NCI-H510A treated with DMSO at 0.1 percent for 48 hours (cell line): Measurements from ENCODE around the gene SERPINA5.

Experiments used
- DNase-seq: peaks from one replicate; lab custom pipeline; 2025; lab: John Stamatoyannopoulos, UW

The SERPINA5 gene

GRCh38 chr14:94550041-94550440, 31.2 kb upstream of the SERPINA5 start:
- DNase-seq: no peak

GRCh38 chr14:94555991-94556390, 25.2 kb upstream of the SERPINA5 start:
- DNase-seq: no peak

GRCh38 chr14:94557327-94557726, 23.9 kb upstream of the SERPINA5 start:
- no peak for DNase-seq

GRCh38 chr14:94558842-94559241, 22.4 kb upstream of the SERPINA5 start:
- no peak for DNase-seq

GRCh38 chr14:94559638-94560290, 21.5 kb upstream of the SERPINA5 start:
- no peak for DNase-seq

DNA sequence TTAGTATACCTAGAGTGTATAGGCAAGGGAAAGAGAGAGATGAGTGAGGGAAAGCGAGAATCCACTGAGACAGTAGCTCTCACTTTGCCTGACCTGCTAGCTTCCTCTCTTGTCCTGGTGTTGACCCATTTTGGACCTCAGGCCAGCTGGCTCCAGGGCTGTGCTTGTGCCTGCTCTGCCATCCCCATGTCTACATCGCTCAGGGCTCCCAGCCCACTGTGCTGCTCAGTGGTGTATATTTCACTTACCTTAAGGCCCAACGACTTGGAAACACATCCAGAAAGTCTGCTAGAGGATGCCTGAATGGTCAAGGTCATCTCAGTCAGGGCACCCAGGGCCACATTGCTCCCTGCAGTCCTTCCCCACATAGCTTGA, 20.9 kb upstream of the SERPINA5 start:
- DNase-seq: no peak

DNA sequence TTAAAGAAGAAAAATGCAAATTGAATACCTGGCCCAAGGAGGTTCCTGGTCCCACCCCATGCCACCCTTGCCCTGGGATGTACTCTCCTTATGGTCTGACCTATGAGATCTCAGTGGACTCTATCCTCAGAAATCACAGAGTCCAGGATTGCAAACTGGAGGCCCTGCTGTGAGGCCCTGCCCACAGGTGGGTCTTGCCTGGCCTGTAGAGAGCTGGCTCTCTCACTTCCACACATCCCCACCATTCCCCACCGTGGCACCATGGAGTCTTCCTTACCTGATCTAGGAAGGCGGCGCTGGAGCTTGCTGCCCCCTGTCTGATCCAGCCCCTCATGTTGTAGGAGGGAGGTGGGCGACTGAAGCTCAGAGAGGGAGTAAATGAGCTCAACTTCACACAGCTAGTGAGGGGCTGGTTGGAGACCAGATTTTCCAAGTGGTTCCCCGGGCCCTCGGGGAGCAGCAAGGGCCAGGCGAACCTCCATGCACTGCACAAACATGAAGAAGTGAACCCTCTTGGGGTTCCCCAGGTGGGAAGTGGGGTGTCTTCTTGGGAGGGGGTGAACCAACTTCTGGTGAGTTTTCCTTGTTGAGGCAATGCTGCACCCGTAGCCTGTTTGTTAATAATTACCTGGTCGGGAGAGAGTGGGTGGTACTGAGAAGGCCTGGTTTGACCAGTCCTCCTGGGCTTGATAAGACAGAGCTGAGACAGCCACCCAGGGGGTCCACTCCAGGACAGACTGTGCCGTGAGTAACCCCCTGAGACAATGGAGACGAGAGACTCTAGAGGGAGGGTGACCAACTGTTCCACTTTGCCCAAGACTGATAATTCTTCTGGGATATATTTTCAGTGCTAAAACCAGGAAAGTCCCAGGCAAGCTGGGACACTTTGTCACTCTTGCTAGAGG, 20.2 kb upstream of the SERPINA5 start, which contains the start of gene SERPINA4:
SERPINA4 (plus strand) TSS at position 692 of the 905 bp plus-strand sequence. CDS start 2,041 bp downstream, outside the sequence.
- DNase-seq: no peak

DNA sequence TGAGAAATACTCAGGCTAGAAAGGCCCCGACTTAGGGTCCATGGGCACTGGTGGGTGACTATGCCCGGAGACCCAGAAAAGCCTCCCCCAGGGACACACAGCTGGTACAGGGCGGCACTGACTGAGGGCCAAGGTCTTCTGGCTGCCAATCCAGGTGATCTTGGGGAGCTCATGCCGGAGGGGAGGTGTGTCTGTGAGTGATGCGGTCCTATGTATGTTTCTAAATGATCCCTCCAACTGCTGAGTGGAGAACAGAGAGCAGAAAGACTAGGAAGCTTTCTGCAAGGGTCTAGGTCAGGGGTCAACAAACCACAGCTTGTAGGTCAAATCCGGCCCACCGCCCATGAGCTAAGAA, 19.6 kb upstream of the SERPINA5 start:
- DNase-seq: no peak

DNA sequence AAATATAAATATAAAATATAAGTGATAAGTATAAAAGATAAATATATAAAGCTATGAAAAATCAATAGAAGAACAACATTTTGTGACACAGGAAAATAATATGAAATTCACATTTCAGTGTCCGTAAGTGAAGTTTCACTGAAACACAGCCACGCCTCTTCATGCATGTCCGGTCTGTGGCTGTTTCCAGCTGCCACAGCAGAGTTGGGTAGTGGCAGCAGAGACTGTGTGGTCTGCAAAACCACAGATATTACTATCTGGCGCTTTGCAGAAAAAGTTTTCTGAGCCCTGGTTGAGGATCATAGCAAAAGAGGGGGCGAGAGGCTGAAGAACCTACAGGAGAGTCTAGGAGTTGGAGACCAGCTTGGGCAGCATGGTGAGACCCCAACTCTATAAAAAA, 19.2 kb upstream of the SERPINA5 start:
- DNase-seq: no peak

DNA sequence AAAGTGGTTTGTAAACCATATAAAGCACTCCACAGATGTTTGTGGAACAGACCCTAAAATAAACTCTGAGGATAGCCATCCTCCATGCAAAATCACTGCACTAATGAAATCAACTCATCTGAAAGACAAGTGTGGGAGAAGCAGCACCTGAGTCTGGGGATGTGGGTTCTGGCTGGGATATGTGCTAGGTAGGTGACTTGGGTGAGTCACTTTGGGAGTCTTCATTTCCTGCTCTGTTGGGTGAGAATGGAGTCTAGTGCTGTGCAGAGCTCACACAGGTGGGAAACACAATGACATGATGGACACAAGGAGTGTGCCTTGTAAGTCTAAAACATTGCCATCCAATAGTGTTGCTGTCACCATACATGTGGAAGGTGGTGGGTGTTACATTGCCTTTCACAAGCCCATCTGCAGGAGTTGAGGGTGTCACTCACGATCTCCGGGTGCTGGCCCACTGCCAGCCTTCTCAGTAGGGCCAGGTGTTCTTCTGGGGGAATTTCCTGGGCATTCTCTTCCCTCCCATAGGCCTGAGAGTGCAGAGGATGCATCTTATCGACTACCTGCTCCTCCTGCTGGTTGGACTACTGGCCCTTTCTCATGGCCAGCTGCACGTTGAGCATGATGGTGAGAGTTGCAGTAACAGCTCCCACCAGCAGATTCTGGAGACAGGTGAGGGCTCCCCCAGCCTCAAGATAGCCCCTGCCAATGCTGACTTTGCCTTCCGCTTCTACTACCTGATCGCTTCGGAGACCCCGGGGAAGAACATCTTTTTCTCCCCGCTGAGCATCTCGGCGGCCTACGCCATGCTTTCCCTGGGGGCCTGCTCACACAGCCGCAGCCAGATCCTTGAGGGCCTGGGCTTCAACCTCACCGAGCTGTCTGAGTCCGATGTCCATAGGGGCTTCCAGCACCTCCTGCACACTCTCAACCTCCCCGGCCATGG, 18.0 kb upstream of the SERPINA5 start:
- DNase-seq: no peak

DNA sequence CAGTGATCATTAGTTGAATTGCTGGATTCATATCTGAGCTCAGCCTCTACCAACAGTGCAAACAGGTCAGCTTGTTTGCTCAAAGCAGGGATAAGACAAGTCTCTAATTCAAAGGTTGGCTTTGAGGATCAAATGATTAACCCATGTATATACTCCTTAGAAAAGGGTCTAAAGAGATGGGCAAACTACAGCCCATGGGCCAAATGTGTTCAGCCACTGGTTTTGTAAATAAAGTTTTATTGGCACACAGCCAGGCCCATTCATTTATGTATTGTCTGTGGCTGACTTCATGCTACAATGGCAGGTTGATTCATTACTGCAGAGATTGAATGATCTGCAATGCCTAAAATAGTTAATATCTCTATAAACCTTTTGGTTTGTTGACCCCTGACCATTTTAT, 16.8 kb upstream of the SERPINA5 start:
- no peak for DNase-seq

DNA sequence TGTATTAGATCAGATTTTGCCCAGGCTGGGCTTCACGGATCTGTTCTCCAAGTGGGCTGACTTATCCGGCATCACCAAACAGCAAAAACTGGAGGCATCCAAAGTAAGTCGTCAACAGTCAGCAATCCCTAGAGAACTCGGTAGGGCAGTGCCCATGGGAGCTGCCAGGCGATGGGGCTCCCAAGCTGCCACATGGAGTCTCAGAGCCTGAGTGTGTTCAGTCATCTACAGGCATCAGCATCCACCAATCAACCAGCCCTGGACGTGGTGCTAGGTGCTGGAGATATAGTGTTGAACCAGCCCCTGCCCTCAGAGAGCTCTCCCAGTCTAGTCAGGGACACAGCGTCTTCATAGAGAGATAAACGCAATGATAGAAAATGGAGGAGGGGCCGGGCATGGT, 13.0 kb upstream of the SERPINA5 start:
- DNase-seq: no peak

DNA sequence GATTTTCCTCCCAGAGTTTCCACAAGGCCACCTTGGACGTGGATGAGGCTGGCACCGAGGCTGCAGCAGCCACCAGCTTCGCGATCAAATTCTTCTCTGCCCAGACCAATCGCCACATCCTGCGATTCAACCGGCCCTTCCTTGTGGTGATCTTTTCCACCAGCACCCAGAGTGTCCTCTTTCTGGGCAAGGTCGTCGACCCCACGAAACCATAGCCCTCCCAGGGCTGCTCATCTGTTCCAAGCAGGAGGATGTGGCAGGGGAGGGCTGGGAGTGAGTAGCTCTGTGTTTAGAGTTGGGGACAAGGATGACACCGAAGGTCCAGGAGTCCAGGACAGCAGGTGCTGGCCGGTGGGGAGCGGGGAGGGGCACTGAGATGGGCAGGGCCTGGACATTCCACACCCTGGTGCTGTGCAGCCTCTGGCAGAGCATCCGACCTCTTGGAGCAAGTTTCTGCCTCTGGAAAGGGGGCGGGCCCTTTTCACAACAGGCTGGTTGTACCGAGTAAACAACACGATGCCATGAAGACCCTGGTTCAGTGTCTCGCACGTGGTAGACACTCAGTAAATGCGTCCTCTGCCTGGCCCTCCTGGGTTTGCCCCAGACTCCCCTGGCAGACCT, 11.7 kb upstream of the SERPINA5 start:
- no peak for DNase-seq

DNA sequence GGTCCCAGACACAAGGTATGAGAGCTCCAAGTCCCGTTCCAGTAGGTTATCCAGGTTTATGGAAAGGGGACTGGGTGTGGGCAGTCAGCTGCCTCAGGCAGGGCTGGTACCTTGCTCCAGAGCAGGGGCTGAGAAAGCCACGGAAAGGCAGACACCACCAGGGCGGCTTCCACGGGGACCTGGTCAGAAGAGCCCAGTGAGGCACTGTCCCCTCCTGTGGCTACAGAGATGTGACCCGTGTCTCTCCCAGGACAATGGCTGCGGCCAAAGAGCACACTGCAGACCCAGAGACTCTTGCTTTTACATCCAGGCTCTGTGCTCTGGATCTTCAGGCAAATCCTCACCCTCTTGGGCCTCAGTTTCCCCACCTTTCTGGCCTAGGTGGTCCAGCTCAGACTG, 11.2 kb upstream of the SERPINA5 start:
- no peak for DNase-seq

- DNase-seq: no peak
These were observed 10.8 kb upstream of the SERPINA5 start for GRCh38 chr14:94570440-94570839.

DNA sequence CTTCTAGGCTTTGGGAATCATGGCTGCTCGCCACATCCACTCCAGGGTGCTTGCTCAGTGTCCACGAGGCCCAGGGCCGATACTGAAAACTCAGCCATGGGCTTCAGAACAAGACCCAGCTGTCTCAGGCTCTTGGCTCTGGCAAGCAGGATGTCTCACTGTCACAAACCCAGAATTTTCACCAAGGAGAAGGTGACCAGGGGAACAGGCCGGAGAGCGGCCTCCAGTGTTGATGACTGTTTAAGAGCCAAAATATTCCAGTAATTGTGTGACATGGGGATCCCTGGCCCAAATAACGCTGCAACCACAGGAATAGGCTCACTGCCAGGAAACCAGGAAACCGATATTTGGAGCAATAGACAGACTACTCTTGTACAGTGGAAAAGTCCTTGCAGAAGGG, 9.8 kb upstream of the SERPINA5 start:
- DNase-seq: no peak

DNA sequence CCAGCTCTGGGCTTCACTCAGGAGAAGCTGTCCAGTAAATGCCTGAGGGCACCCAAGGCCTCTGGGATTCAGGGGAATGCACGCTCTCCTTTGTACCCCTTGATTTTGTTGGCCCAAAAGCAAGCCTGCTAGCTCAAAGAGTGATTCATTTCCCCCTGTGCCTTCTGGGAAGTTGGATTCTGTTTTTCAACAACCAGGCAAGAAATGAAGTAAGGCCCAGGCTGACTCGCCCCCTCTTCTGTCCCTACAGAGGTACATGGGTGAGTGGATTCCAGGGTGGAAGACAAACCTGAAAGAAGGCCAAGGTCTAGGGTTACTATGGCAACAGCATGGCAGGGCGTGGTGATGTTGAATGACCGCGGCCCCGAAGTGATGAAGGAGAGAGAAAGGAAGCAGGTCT, 9.3 kb upstream of the SERPINA5 start:
- DNase-seq: no peak

- no peak for DNase-seq
These were observed 8.5 kb upstream of the SERPINA5 start for GRCh38 chr14:94572637-94573303.

GRCh38 chr14:94573475-94574277, 7.5 kb upstream of the SERPINA5 start:
- no peak for DNase-seq

DNA sequence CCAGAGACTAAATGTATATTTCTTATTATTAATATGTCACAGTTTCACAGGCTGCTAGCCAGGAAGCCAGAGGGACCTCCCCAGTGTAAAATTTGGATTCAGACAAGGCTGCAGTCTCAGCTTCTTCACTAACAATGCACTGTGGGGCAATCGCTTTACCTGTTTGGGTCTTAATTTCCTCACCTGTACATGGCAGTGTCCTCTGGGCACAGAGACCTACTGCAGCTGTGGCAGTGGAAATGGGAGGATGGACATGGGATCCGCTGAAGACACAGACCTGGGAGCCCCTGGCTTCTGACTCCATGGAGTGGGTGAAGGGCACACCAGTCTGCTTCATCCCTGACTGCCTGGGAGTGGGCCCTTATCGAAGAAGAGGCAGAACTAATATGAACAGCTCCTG, 6.9 kb upstream of the SERPINA5 start:
- DNase-seq: no peak
